Mesendoderm (in vitro differentiated cells): ENCODE measurements around the gene FOXP1.

ENCODE experiments used
- DNase-seq: peaks from one replicate; pipeline ENCODE4 v3.0.0; 2013
- H2AK5ac ChIP-seq: 2 replicates; pipeline ENCODE4 v1.6.1; 2013; ENCODE audit warnings: low read length, inconsistent platforms
- H2BK120ac ChIP-seq: 2 replicates; pipeline ENCODE4 v1.6.1; 2013; ENCODE audit warnings: low read depth, mild to moderate bottlenecking, low read length, moderate library complexity, mixed read lengths
- H2BK15ac ChIP-seq: replicated peaks from 2 replicates; pipeline ENCODE4 v1.6.1; 2013; ENCODE audit warnings: low read depth, mild to moderate bottlenecking, moderate library complexity
- H2BK5ac ChIP-seq: 2 replicates; pipeline ENCODE4 v1.6.1; 2013; ENCODE audit warnings: low read length, inconsistent platforms
- H3K18ac ChIP-seq: 2 replicates; pipeline ENCODE4 v1.6.1; 2013; ENCODE audit warnings: mild to moderate bottlenecking, low read length, mixed read lengths
- H3K23ac ChIP-seq: one replicate; pipeline ENCODE4 v1.6.1; 2013; ENCODE audit warnings: low read length
- H3K27ac ChIP-seq: 2 replicates; pipeline ENCODE4 v1.5.1; 2013; ENCODE audit warnings: low read depth, mild to moderate bottlenecking, inconsistent platforms, low read length, moderate library complexity
- H3K27me3 ChIP-seq: 2 replicates; pipeline ENCODE4 v1.6.1; 2013; ENCODE audit warnings: low read length, control low read depth, mild to moderate bottlenecking, inconsistent platforms; ENCODE audit not compliant: insufficient read depth, poor library complexity
- H3K36me3 ChIP-seq: 2 replicates; pipeline ENCODE4 v1.6.1; 2013; ENCODE audit warnings: low read length, inconsistent platforms; ENCODE audit not compliant: control insufficient read depth, insufficient read depth
- H3K4ac ChIP-seq: one replicate; pipeline ENCODE4 v1.6.1; 2013; ENCODE audit warnings: low read depth, mild to moderate bottlenecking, low read length, moderate library complexity
- H3K4me1 ChIP-seq: 2 replicates; pipeline ENCODE4 v1.6.1; 2013; ENCODE audit warnings: low read depth, low read length, inconsistent platforms; ENCODE audit not compliant: control insufficient read depth
- H3K4me2 ChIP-seq: 2 replicates; pipeline ENCODE4 v1.6.1; 2013; ENCODE audit warnings: low read length
- H3K4me3 ChIP-seq: 2 replicates; pipeline ENCODE4 v1.5.1; 2013; ENCODE audit warnings: mild to moderate bottlenecking, low read length
- H3K56ac ChIP-seq: one replicate; pipeline ENCODE4 v1.6.1; 2013; ENCODE audit warnings: low read length
- H3K79me1 ChIP-seq: 2 replicates; pipeline ENCODE4 v1.6.1; 2013; ENCODE audit warnings: low read length, inconsistent platforms
- H3K79me2 ChIP-seq: 2 replicates; pipeline ENCODE4 v1.6.1; 2013; ENCODE audit warnings: mild to moderate bottlenecking, low read length; ENCODE audit not compliant: control insufficient read depth, insufficient read depth
- H3K9ac ChIP-seq: 2 replicates; pipeline ENCODE4 v1.6.1; 2013; ENCODE audit warnings: low read length, inconsistent platforms
- H4K5ac ChIP-seq: one replicate; pipeline ENCODE4 v1.6.1; 2013; ENCODE audit warnings: low read length
- H4K8ac ChIP-seq: one replicate; pipeline ENCODE4 v1.6.1; 2013; ENCODE audit warnings: low read depth, mild to moderate bottlenecking, control low read depth, low read length, moderate library complexity
- WGBS: extraction: QIAGEN DNeasy Blood & Tissue Kit; methylation state at CpG from one replicate; pipeline ENCODE4 v1.1.7; 2013; ENCODE audit warnings: low lambda C conversion rate, missing lambda C conversion rate; ENCODE audit not compliant: insufficient coverage; ENCODE audit errors: extremely low coverage; 5-methylcytosine and 5-hydroxymethylcytosine counted together

The FOXP1 gene

GRCh38 chr3:71154846-71155245 lies 428.7 kb downstream of the FOXP1 start:
- no peaks in the 10 kb centered on the region for H3K27me3 ChIP-seq
- H3K79me1 ChIP-seq = no peaks in the 10 kb centered on the region
- H3K4me3 ChIP-seq = no peak overlapping the region
- H3K18ac ChIP-seq = peak overlapping the region; percentile 64
- H3K4ac ChIP-seq = no peak overlapping the region
- H2BK5ac ChIP-seq = no peak overlapping the region
- H3K4me1 ChIP-seq = peaks cover 16% of the 10 kb centered on the region
- no peaks in the 10 kb centered on the region for H3K79me2 ChIP-seq
- H3K56ac ChIP-seq = no peak overlapping the region
- H3K4me2 ChIP-seq = no peak overlapping the region
- H2AK5ac ChIP-seq = no peak overlapping the region
- no peak overlapping the region for H3K27ac ChIP-seq
- no peak overlapping the region for H3K9ac ChIP-seq
- no peak overlapping the region for H2BK120ac ChIP-seq
- H4K8ac ChIP-seq = no peak overlapping the region
- no peak overlapping the region for H2BK15ac ChIP-seq
- H3K36me3 ChIP-seq = no peaks in the 10 kb centered on the region
- no peak overlapping the region for H4K5ac ChIP-seq
- no peak for DNase-seq
- H3K23ac ChIP-seq = no peak overlapping the region

GRCh38 chr3:71153713-71154112 lies 429.8 kb downstream of the FOXP1 start:
- H3K36me3 ChIP-seq = no peaks in the 10 kb centered on the region
- H3K4me1 ChIP-seq = peaks cover 14% of the 10 kb centered on the region
- no peak overlapping the region for H3K27ac ChIP-seq
- H3K18ac ChIP-seq = no peak overlapping the region
- H3K23ac ChIP-seq = no peak overlapping the region
- H3K4me2 ChIP-seq = no peak overlapping the region
- H3K4ac ChIP-seq = no peak overlapping the region
- H4K5ac ChIP-seq = no peak overlapping the region
- no peak overlapping the region for H3K9ac ChIP-seq
- DNase-seq = no peak
- no CpG with 5 or more reads among the region's 2 CpGs for WGBS
- no peak overlapping the region for H3K4me3 ChIP-seq
- no peak overlapping the region for H2AK5ac ChIP-seq
- H2BK5ac ChIP-seq = no peak overlapping the region
- H3K79me1 ChIP-seq = no peaks in the 10 kb centered on the region
- H3K79me2 ChIP-seq = no peaks in the 10 kb centered on the region
- no peak overlapping the region for H4K8ac ChIP-seq
- no peak overlapping the region for H2BK15ac ChIP-seq
- H3K56ac ChIP-seq = no peak overlapping the region
- H3K27me3 ChIP-seq = no peaks in the 10 kb centered on the region
- no peak overlapping the region for H2BK120ac ChIP-seq

- Histone ChIP-seq H4K8ac (no peak overlapping the region), H2BK120ac (no peak overlapping the region), H3K4ac (no peak overlapping the region), H3K36me3 (no peaks in the 10 kb centered on the region), H3K4me2 (no peak overlapping the region), H3K79me1 (no peaks in the 10 kb centered on the region), H3K27ac (no peak overlapping the region), H3K79me2 (no peaks in the 10 kb centered on the region), H2AK5ac (no peak overlapping the region), H3K18ac (no peak overlapping the region), H3K4me3 (no peak overlapping the region), H3K23ac (no peak overlapping the region), H3K27me3 (no peaks in the 10 kb centered on the region), H3K4me1 (peaks cover 14% of the 10 kb centered on the region), H4K5ac (no peak overlapping the region), H3K56ac (no peak overlapping the region), H2BK5ac (no peak overlapping the region), H3K9ac (no peak overlapping the region), H2BK15ac (no peak overlapping the region)
- DNase-seq = peak; percentile 70
- WGBS = no CpG with 5 or more reads among the region's 8 CpGs
These were observed 430.6 kb downstream of the FOXP1 start for GRCh38 chr3:71152892-71153265.

GRCh38 chr3:71152039-71152891 lies 431.3 kb downstream of the FOXP1 start:
- Histone ChIP-seq H3K4me1 (peaks cover 15% of the 10 kb centered on the region), H4K8ac (no peak overlapping the region), H2BK15ac (no peak overlapping the region), H3K18ac (no peak overlapping the region), H3K27ac (no peak overlapping the region), H3K4me2 (no peak overlapping the region), H3K56ac (peak overlapping the region; percentile 43), H2BK120ac (no peak overlapping the region), H3K36me3 (no peaks in the 10 kb centered on the region), H3K27me3 (no peaks in the 10 kb centered on the region), H4K5ac (no peak overlapping the region), H3K79me1 (no peaks in the 10 kb centered on the region), H3K4ac (peak overlapping the region; percentile 37), H2AK5ac (no peak overlapping the region), H3K79me2 (no peaks in the 10 kb centered on the region), H3K9ac (no peak overlapping the region), H3K23ac (no peak overlapping the region), H3K4me3 (no peak overlapping the region), H2BK5ac (no peak overlapping the region)
- no CpG with 5 or more reads among the region's 4 CpGs for WGBS
- peak; percentile 46 for DNase-seq

- Histone ChIP-seq H4K5ac (no peak overlapping the region), H2BK120ac (no peak overlapping the region), H3K79me2 (no peaks in the 10 kb centered on the region), H3K79me1 (no peaks in the 10 kb centered on the region), H3K23ac (no peak overlapping the region), H2BK15ac (no peak overlapping the region), H3K4me2 (no peak overlapping the region), H3K18ac (peak overlapping the region; percentile 82), H2BK5ac (no peak overlapping the region), H3K27ac (no peak overlapping the region), H3K27me3 (no peaks in the 10 kb centered on the region), H4K8ac (no peak overlapping the region), H3K9ac (no peak overlapping the region), H3K4ac (no peak overlapping the region), H3K56ac (no peak overlapping the region), H2AK5ac (no peak overlapping the region), H3K4me3 (no peak overlapping the region), H3K4me1 (peaks cover 8% of the 10 kb centered on the region), H3K36me3 (no peaks in the 10 kb centered on the region)
- WGBS = no CpG with 5 or more reads among the region's 14 CpGs
- no peak for DNase-seq
These were observed 433.3 kb downstream of the FOXP1 start for GRCh38 chr3:71149959-71150954.
